WI38 (cell line): ENCODE measurements around the gene ATP6V0B.

Source experiments
- H3K4me3 ChIP-seq: 2 replicates; pipeline ENCODE4 v1.5.1; 2011; ENCODE audit warnings: low read depth, mild to moderate bottlenecking, control low read depth, low read length
- TF ChIP-seq, protein P1 (sequence below): IDR thresholded peaks from 2 replicates; pipeline ENCODE4 v1.5.1; 2012; ENCODE audit warnings: low read depth, mild to moderate bottlenecking, control low read depth, low read length

The ATP6V0B gene

DNA sequence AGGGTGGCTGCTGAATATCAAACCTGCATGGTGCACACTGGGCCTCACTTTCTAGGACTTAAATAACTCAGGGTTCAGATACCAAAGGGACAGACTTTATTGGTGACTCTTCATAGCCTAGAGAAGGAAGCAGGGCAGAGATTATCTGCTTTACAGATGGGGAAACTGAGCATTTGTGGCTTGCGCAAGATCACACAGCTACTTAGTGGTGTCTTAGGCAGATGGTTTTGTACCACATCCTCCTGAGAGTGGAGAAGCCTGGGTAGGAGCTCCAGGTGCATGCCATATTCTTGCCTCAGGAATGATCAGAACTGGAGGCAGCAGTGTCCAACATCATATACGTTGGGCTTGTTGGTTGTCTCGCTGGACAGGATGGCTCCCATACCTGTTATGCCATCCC, 11.8 kb upstream of the ATP6V0B start:
- TF ChIP-seq, protein P1, sequence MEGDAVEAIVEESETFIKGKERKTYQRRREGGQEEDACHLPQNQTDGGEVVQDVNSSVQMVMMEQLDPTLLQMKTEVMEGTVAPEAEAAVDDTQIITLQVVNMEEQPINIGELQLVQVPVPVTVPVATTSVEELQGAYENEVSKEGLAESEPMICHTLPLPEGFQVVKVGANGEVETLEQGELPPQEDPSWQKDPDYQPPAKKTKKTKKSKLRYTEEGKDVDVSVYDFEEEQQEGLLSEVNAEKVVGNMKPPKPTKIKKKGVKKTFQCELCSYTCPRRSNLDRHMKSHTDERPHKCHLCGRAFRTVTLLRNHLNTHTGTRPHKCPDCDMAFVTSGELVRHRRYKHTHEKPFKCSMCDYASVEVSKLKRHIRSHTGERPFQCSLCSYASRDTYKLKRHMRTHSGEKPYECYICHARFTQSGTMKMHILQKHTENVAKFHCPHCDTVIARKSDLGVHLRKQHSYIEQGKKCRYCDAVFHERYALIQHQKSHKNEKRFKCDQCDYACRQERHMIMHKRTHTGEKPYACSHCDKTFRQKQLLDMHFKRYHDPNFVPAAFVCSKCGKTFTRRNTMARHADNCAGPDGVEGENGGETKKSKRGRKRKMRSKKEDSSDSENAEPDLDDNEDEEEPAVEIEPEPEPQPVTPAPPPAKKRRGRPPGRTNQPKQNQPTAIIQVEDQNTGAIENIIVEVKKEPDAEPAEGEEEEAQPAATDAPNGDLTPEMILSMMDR = no peak
- no peak overlapping the region for H3K4me3 ChIP-seq

DNA sequence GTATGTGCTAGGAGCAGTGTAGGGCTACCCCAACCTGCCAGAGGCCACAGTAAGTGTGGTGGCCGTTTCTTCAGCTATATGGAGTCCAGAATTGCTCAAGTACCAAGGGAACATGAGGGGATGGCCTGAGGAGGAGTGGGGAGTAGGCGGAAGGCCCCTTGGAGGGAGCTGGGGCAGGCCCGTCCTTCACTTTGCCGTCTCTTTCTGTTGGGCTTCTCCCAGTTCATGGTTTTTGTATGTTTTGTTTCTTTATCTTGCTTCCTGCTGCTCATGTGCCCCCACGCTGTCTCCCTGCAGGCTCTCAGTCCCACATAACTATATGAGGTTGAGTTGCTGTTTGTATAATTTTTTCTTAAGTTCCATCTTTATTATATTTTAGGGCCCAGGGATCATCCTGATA, 10.9 kb upstream of the ATP6V0B start:
- TF ChIP-seq, protein P1 = no peak

DNA sequence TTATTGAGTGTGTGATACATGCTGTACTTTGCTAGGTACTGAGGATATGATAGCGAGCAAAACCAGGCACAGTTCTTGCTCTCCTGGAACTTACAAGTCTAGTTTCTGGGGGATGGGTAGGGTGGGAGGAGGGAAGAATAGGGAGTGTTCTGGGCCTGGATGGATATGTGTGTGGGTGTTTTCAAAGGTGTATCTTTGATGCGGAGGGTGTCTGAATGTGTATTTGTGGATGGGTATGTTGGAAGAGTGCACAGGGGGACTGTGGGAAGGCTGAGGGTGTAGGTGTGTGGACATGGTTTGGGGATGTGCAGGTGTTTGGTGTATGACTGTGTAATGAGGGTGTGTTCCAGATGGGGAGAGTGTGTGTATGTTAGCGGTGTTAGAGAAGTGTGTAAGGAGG, 9.4 kb upstream of the ATP6V0B start:
- H3K4me3 ChIP-seq = no peak overlapping the region
- TF ChIP-seq, protein P1 = no peak

More for the DNA sequence above, 10.9 kb upstream of the ATP6V0B start:
- H3K4me3 ChIP-seq = no peak overlapping the region

DNA sequence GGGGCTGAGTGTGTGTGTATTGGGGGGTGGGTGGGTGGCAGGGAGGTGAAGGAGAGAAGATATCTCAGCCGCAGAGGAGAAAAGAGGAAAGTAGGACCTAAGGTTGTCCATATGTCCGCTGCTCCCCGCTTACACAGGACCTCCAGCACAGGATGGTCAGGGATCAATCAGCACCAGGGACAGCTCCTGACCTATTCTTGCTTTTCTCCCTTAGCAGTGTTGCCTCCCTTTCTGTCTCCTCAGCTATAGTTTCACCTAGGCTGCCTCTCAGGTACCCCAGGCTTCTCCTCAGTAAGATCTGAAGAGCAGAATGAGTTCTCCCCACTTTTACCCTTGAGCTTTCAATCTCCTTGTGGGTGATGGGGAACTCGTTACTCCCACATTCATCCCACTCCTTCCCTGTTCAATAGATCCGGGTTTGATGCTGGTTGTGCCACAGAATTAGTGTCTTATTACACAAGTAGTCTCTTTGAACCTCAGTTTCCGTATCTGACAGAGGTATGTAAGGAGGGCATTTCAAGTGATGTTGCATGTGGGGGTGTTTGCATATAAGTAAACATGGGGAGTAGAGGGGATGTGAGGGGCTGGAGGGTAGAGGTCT, 6.3 kb upstream of the ATP6V0B start:
- TF ChIP-seq, protein P1 = no peak
- H3K4me3 ChIP-seq = no peak overlapping the region

DNA sequence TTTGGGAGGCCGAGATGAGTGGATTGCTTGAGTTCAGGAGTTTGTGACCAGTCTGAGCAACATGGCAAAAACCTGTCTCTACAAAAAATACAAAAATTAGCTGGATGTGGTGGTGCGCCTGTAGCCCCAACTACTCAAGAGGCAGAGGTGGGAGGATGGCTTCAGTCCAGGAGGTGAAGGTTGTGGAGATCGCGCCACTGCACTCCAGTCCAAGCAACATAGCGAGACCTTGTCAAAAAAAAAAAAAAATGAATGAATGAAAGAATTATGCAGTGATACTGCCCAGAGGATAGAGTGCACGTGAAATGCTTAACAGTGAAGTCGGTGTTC, 5.4 kb upstream of the ATP6V0B start:
- TF ChIP-seq, protein P1 = no peak
- no peak overlapping the region; the same call in 1 of the 2 replicates for H3K4me3 ChIP-seq

DNA sequence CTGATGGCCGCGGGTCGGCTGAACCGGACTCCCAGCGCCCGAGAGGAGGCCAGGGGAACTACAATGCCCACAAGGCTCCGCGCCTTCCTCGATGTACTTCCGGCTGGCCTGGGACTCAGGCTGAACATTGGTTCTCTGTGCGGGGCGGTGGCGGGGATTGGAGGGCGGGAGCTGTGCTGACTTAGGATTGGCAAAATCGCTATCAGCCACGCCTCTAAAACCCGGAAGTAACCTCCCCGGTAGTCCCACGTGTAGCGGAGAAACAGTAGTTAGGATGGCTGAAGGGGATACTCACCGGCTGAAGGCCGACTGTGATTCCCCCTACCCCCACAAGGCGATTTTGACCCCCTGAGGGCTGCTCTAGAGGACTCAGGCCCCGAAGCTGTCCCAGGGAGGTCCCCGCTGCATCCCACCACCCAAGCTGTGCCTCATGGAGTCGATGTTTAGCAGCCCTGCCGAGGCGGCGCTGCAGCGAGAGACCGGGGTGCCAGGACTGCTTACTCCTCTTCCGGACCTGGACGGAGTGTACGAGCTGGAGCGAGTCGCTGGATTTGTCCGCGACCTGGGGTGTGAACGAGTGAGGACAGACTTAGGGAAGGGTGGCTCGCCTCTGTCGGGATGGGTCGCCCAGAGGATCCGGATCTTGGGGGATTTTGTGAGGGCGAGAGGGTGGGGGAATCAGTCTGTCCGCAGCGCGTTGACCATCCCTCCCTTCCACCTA, 4.9 kb upstream of the ATP6V0B start, which contains the start of gene DPH2:
TSS of gene DPH2 (plus strand) at position 265 of the 721 bp plus-strand sequence. CDS start at position 431, 166 bp downstream.
- TF ChIP-seq, protein P1 = no peak
- H3K4me3 ChIP-seq = peak within 1 kb of the TSS; percentile 96

DNA sequence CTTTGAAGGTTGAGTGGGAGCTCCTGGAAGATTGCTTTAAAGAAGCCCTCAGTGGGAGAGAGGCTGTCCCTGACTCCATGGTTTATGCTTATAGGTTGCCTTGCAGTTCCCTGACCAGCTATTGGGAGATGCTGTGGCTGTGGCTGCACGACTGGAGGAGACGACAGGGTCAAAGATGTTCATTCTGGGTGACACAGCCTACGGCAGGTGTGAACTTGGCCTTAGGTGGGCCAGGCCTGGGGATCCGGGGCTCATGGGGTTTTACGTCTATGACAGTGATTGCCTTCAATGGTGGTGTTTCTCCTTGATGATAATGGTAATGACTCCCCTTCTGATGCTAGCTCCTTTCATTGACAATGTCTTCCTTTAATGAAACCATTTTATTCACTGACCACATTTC, 4.3 kb upstream of the ATP6V0B start:
- TF ChIP-seq, protein P1 = no peak
- peak overlapping the region; percentile 96 for H3K4me3 ChIP-seq
